ENCODE results near the gene SNRNP200. TPM values are rescaled to one million over a fixed set of nuclear protein-coding genes. Genes with fewer than 3 reads are reported as not detected.

SNRNP200 gene
- total RNA-seq, 4 donors from 2014 or later: 67.8 to 106 (median 83.4) TPM

GRCh38 chr2:96247896-96248295 lies 57.5 kb downstream of the SNRNP200 start:
- TF ChIP-seq CTCF (IDR thresholded peaks at IDR 0.05; ENCODE audit: low read depth): no peak

GRCh38 chr2:96247009-96247408 lies 58.3 kb downstream of the SNRNP200 start:
- TF ChIP-seq CTCF (IDR thresholded peaks at IDR 0.05; ENCODE audit: low read depth): no peak

GRCh38 chr2:96245609-96246390 lies 59.5 kb downstream of the SNRNP200 start:
- no peak for TF ChIP-seq CTCF (IDR thresholded peaks at IDR 0.05; ENCODE audit: low read depth)

GRCh38 chr2:96243843-96244242 lies 61.5 kb downstream of the SNRNP200 start:
- no peak for TF ChIP-seq CTCF (IDR thresholded peaks at IDR 0.05; ENCODE audit: low read depth)

GRCh38 chr2:96241900-96242611 lies 63.3 kb downstream of the SNRNP200 start:
- TF ChIP-seq CTCF (IDR thresholded peaks at IDR 0.05; ENCODE audit: low read depth): no peak

GRCh38 chr2:96241227-96241626 lies 64.1 kb downstream of the SNRNP200 start:
- TF ChIP-seq CTCF (IDR thresholded peaks at IDR 0.05; ENCODE audit: low read depth): no peak

GRCh38 chr2:96240341-96241038 lies 64.9 kb downstream of the SNRNP200 start:
- no peak for TF ChIP-seq CTCF (IDR thresholded peaks at IDR 0.05; ENCODE audit: low read depth)

Data from subcutaneous adipose tissue (tissue), 4 donors.